Right lobe of liver (tissue), 6 donors: ENCODE measurements around the gene PPP2R5A. TPM values are rescaled to one million over a fixed set of nuclear protein-coding genes. Genes with fewer than 3 reads are reported as not detected.

ENCODE experiments used
- ATAC-seq, 4 donors: fragments of 200-7000 bp; cut with Tn5 transposase; one replicate each; pipeline ENCODE4 v1.9.1; 2020; ENCODE audit warnings: mild to moderate bottlenecking in 4 of 4, moderate library complexity in 4 of 4
- DNase-seq, 3 donors: peaks; one replicate each; pipeline ENCODE4 v3.0.0-alpha.2; 2020
- H3K27ac ChIP-seq, 3 donors: fragments of 200-600 bp; one replicate each; pipeline ENCODE4 v1.8.0; 2022
- H3K27me3 ChIP-seq, 2 donors: fragments of 200-600 bp; one replicate each; pipeline ENCODE4 v1.8.0; 2022
- H3K36me3 ChIP-seq, 4 donors: fragments of 200-600 bp; sonication (generic) in 1 of 4; one replicate each; pipeline versions ENCODE4 v1.5.1 to v1.8.0; 2017 to 2022; ENCODE audit warnings: control low read depth in 1 of 4
- H3K4me1 ChIP-seq, 4 donors: fragments of 200-600 bp; sonication (generic) in 1 of 4; one replicate each; pipeline versions ENCODE4 v1.5.1 to v1.8.0; 2017 to 2022; ENCODE audit warnings: control low read depth in 1 of 4
- H3K4me3 ChIP-seq, 3 donors: fragments of 200-600 bp; one replicate each; pipeline ENCODE4 v1.8.0; 2022
- H3K9me3 ChIP-seq, 4 donors: fragments of 200-600 bp; sonication (generic) in 1 of 4; one replicate each; pipeline versions ENCODE4 v1.5.1 to v1.8.0; 2017 to 2022; ENCODE audit warnings: control low read depth in 1 of 4
- CTCF ChIP-seq, 4 donors: fragments of 200-600 bp in 3 of 4; fragments of 450-650 bp in 1 of 4; IDR thresholded peaks; one replicate each; pipeline versions ENCODE4 v1.5.1 to v1.8.0; 2016 to 2022; ENCODE audit warnings: antibody characterized with exemption in 4 of 4, mild to moderate bottlenecking in 2 of 4
- POLR2A ChIP-seq: fragments of 450-650 bp; IDR thresholded peaks from one replicate; pipeline ENCODE4 v1.6.1; 2017; ENCODE audit warnings: antibody characterized with exemption, mild to moderate bottlenecking
- WGBS: methylation state at CpG from one replicate; pipeline ENCODE4 v1.1.6; 2018; ENCODE audit warnings: low coverage, low lambda C conversion rate; ENCODE audit not compliant: insufficient coverage; ENCODE audit errors: missing lambda C conversion rate; 5-methylcytosine and 5-hydroxymethylcytosine counted together
- intact Hi-C, 2 donors: fragments of 100-400 bp; cut with DNase I; formaldehyde crosslinking; loops; one replicate each; pipeline versions ENCODE4 v1.11.2 to v1.14.1; 2022
- total RNA-seq, 6 experiments: library from RNA; depleted of rRNA in 2 of 6; stranded (reverse); fragments of >200 nt in 2 of 6; fragmentation: NEBNext Ultra II Directional in 3 of 6; extraction: Animal tissue kit (Norgen Biotek cat#: 25700) in 3 of 6; gene quantifications; one replicate each; pipeline versions ENCODE4 v1.1.0 to v1.2.4, GENCODE V29; 2016 to 2023
- donor health status: DM: no; HTN: yes; CAD: no.
- donor health status: DM: no; HTN: no; CAD: no.
- donor health status: DM: no; HTN: no; CAD: no.
- donor health status: DM: no; HTN: yes; CAD: no.
- donor health status: DM: no; HTN: yes; CAD: no.

Gene PPP2R5A
- total RNA-seq, 6 experiments from 2014 or later = 28.5 to 57.2 (median 33.3) TPM

- Histone ChIP-seq H3K9me3 (no peaks in the 10 kb centered on the region), H3K4me1 (peaks cover 0 to 15% (median 0%) of the 10 kb centered on the region in 4 donors), H3K36me3 (no peaks in the 10 kb centered on the region), H3K27me3 (no peaks in the 10 kb centered on the region), H3K4me3 (no peak overlapping the region), H3K27ac (peak overlapping the region in 1 of 3 donors; percentile 39)
- DNase-seq = no peak
- TF ChIP-seq POLR2A = no peak
- no peak for TF ChIP-seq CTCF (IDR thresholded peaks at IDR 0.05)
- peak; percentile 24 to 82 (median 80) for ATAC-seq
- intact Hi-C loops = no loop called here
These were observed 24.8 kb downstream of the PPP2R5A start for GRCh38 chr1:212309967-212310366.

DNA sequence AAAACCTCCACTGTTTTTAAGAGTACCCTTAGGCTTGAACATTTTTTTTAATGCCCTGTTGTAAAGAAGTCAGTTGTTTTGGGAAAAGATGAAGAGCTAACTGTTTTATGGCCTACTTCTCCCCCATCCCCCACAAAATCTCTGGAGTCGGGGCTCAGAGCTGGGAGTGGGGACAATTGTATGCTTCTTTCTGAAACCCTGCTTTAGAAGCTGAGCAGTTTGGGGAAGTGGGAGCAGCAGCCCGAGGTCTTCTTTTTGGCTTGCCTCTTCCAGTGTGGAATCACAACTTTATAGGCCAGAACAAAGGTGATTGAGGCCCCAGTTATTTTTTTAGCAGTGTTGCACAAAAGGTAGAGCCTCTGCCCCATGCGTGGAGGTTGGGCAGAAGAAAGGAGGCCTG, 25.2 kb downstream of the PPP2R5A start:
- intact Hi-C loops = no loop called here
- Histone ChIP-seq H3K27me3 (no peaks in the 10 kb centered on the region), H3K4me3 (no peak overlapping the region), H3K36me3 (no peaks in the 10 kb centered on the region), H3K4me1 (peaks cover 0 to 17% (median 0%) of the 10 kb centered on the region in 4 donors), H3K27ac (peak overlapping the region in 1 of 3 donors; percentile 39), H3K9me3 (no peaks in the 10 kb centered on the region)
- TF ChIP-seq POLR2A (no peak), CTCF (IDR thresholded peaks at IDR 0.05) (no peak)
- DNase-seq (no peak), ATAC-seq (peak in 2 of 4 donors; percentile 26 to 27)
- WGBS = 77% methylated on average over 3 of the region's 3 CpGs

DNA sequence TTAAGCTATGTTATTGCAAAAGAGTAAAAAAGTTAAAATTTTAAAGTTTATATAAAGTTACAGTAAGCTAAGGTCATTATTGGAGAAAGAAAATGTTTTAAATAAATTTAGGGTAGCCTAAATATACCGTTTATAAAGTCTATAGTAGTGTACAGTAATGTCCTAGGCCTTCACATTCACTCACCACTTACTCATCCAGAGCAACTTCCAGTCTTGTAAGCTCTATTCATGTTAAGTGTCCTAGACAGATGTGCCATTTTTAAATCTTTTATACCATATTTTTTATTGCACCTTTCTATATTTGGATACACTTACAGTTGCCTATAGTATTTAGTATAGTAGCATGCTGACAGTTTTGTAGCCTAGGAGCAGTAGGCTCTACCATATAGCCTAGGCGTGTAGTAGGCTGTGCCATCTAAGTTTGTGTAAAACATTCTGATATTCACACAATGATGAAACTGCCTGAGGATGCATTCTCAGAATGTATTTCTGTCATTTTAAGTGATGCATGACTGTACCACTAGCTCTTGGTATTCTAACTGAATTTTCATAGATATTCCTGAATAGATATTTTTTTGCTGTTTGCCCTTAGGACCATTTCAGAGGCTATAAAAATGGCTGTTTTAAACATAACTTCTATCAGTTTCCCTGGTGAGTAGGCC, 26.8 kb downstream of the PPP2R5A start:
- peaks cover 0 to 31% (median 1%) of the 10 kb centered on the region in 4 donors for H3K4me1 ChIP-seq
- no peaks in the 10 kb centered on the region for H3K27me3 ChIP-seq
- intact Hi-C loops = no loop called here
- TF ChIP-seq CTCF (IDR thresholded peaks at IDR 0.05) (no peak), POLR2A (no peak)
- H3K36me3 ChIP-seq = no peaks in the 10 kb centered on the region
- no peak overlapping the region for H3K27ac ChIP-seq
- 96% methylated on average over 2 of the region's 2 CpGs for WGBS
- no peak overlapping the region for H3K4me3 ChIP-seq
- DNase-seq (no peak), ATAC-seq (no peak)
- no peaks in the 10 kb centered on the region for H3K9me3 ChIP-seq

- no peaks in the 10 kb centered on the region for H3K9me3 ChIP-seq
- no peak for TF ChIP-seq POLR2A
- no peak overlapping the region for H3K4me3 ChIP-seq
- no peaks in the 10 kb centered on the region for H3K27me3 ChIP-seq
- intact Hi-C loops = no loop called here
- ATAC-seq (no peak), DNase-seq (no peak)
- WGBS = 88% methylated on average over 2 of the region's 2 CpGs
- H3K4me1 ChIP-seq = peaks cover 0 to 36% (median 1%) of the 10 kb centered on the region in 4 donors
- H3K27ac ChIP-seq = no peak overlapping the region
- H3K36me3 ChIP-seq = no peaks in the 10 kb centered on the region
These were observed 28.4 kb downstream of the PPP2R5A start for GRCh38 chr1:212313616-212314015.

DNA sequence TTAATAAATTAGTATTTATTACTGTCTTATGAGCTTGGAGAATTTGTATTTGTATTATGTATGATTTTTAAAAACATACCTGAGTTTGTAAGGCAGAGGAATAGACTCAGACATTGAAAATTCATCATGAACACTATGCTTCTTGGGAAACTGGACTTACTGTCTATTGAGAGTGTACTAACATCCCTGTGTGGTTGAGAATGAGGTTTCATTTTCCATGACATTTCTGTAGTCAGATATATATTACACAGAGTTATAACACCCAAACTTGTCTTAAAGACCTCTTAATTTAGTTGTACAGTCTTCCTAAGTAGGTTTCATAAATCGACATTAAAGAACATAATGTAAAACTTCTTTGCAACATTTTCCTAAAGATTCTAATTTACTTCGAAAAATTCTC, 30.0 kb downstream of the PPP2R5A start:
- Histone ChIP-seq H3K36me3 (no peaks in the 10 kb centered on the region), H3K27me3 (no peaks in the 10 kb centered on the region), H3K4me1 (peaks cover 0 to 26% (median 1%) of the 10 kb centered on the region in 4 donors), H3K9me3 (no peaks in the 10 kb centered on the region), H3K27ac (no peak overlapping the region), H3K4me3 (no peak overlapping the region)
- ATAC-seq = no peak
- intact Hi-C loops = no loop called here
- TF ChIP-seq CTCF (IDR thresholded peaks at IDR 0.05) (no peak), POLR2A (no peak)
- DNase-seq = no peak
- 100% methylated on average over 2 of the region's 2 CpGs for WGBS
